ENCODE data around the gene MSI2.

The MSI2 gene

DNA sequence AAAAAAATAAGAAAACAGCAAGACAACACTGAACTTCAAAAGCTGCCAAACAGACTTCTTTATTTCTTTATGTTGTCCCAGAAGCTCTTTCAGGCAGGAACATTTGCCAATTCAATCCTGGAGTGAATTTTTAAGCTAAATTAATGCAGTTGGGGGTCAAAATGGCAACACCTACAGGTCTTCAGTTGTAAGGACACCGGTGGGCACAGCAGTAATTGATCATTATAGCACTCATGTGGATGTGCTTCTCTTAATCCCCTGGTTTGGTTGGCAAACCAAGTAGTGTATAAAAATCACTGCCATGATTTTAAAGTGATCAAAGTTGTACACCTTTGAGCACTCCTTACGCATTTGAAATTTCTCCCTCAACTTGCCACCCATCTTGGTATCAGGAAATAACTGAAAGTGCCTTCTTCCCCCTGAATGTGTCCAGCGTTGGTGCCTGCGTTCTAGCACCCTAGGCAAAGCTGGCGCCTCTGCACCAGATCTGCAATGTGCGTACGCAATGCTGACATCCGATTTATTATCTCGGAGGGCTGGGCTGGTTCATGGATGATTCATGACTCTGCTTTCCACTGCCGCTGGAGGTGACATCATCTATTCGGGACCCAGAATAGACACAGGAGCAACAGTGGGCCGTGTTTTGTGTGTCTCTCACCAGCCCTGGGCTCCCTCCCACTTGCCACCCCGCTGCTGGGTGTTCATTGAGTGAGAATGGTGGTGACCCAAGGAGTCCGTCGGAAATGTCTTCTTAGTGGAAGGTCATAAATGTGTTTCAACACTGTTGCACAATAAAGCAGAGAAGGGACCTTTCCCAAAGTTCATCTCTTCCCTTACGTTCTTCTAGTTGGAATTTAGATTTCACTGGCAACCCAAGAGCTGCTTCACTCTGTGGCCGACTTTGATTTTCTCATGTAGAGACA, 285.4 kb downstream of the MSI2 start:
- peak; percentile 71 for DNase-seq (ENCODE audit: low spot score)

DNA sequence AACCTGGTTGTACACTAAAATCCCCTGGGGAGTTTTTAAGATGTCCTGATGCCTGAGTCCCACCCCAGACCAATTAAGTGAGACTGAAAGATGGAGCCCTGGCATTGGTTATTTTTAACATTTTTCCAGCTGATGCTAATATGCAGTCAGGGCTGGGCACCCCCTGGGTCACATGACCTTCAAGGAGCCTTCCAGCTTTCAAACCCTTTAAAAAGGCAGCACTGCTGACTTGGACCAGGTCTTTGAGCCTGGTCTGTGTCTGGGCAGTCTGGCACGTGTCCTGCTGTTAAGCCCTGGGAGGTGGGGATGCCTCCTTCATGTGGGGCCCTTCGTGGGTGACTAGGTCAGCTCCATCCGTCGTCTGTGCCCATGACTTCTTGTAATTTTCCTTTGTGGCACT, 286.2 kb downstream of the MSI2 start:
- DNase-seq (ENCODE audit: low spot score): no peak

DNA sequence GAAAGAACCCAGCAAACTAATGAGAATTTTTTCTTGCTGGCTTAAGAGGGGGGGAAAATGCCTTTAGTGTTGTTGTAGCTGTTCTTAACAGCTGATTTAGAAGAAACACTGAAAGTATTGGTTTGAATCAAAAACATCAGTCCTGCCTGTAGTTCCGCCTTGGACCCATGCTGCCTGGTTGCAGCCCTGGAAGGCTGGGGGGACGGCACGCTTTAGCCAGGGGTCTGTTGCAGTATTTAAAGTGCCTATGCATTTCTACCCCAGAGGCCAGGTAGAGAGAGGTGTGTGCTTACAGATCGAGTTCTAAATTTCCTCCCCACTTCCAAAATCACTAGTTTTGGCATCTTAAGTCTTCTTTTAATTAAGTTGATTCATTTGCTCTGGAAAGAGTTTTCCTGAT, 286.9 kb downstream of the MSI2 start:
- DNase-seq (ENCODE audit: low spot score): no peak

DNA sequence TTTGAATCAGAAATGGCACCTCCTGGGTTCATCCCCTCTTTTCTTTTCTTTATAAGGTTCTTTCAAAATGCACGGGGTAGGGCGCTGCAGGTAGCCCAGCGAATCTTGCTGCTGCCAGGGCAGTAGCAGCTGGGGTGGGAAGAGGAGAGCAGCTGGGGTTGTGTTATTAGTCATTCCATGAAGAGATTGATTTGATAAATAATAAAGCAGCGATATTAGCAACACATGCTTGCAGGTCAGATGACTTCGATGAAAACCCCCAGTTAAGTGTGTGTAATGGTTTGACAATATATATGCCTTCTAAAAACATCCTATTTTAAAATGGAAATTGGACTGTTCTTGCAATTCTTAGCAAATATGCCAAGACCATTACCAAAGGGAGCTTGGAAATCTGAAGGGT, 288.1 kb downstream of the MSI2 start:
- DNase-seq (ENCODE audit: low spot score): no peak

DNA sequence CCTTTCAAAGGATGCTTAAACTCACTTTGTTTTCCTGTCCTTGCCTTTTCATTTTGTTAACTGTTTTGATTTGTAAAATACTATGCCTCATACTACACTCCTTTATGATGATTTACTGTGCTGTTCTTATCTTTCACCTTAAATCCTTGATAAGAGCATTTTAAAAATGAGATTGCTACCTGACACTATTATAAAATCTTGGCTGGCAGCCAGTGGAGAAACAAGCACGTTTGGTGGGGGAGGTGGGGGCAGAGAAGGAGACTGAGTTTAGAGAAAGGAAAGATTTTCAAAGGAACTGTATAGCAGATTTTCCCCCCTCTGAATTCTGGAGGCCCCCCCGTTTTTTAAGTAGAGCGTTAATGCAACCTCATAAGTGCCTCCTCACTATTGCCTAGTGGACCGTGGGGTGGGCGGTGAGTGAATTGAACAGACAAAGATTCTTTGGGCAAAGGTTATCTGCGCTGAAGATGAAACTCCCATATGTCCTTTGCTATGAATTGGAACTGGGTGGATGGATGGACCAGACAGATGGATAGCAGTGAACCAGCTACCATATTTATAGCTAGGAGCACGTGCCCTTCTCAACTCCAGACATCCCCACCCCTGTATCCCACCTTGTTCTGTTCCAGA, 288.6 kb downstream of the MSI2 start:
- no peak for DNase-seq (ENCODE audit: low spot score)

DNA sequence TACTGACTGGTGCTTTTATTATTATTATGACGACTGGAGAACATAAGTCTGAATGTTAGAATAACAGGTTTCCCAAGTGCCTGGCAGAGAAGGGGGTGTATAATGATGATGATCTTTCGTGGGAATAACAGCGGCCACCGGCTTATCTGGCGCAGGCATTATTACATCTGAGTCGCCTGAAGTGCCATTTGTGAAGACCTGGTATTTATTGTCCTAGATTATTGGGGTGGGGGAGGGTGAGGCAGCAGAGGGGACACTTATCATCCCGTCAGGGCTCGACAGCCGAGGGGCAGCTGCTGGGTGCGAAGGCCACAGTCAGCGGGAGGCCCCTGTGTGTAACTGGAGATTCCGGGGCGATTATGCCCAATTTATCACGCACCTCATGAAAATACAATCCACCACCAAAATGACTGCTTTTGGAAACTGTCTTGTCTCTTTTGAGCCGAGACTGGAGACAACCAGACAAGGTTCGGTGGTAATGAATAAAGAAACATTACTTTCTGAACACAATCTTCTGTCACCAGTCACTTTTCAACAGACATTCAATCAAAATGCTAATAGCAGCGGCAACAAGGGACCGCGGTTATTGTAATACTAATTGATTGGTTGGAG, 289.5 kb downstream of the MSI2 start:
- no peak for DNase-seq (ENCODE audit: low spot score)

DNA sequence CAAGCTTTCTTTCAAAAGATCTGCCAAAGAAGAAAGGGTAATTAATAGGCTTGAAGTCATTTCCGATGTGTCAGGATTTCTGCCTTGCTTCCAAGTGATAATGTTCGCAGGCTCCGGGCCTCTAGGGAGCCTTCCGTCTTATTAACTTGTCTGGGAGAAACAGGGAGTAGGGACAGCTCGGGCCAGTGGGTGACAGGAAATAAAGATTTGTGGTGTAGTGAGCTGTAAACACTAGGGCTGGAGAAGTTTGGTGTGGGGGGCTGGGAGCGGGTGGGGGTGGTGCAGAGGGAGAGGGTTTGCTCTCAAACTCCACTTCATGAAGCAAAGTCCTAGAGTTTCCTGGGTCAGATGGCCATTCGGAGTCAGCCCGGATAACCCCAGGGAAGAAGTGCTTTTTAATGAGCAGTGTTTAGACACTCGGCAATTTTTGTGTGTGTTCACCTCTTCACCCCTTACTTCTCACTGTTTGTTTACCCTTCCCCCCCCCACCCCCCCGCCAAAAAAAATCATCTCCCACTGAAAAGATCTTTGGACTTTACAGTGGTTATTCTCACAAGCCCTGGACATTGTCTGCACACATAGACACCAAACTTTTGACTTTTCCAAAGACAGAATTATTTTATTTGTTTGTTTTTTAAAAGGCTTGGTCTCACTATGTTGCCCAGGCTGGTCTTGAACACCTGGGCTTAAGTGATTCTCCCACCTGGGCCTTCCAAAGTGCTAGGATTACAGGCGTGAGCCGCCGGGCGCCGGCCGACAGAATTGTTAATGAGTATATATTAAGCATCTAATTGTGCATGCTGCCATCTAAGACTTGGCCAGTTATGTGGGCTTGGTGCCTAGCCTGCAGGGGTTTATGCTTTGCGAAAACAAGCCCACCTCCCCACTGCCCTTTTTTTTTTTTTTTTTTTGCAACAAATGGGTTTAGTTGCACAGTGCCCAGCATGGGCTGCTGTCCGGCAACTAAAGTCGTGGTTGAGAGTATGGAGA, 292.4 kb downstream of the MSI2 start:
- DNase-seq (ENCODE audit: low spot score): peak; percentile 46

DNA sequence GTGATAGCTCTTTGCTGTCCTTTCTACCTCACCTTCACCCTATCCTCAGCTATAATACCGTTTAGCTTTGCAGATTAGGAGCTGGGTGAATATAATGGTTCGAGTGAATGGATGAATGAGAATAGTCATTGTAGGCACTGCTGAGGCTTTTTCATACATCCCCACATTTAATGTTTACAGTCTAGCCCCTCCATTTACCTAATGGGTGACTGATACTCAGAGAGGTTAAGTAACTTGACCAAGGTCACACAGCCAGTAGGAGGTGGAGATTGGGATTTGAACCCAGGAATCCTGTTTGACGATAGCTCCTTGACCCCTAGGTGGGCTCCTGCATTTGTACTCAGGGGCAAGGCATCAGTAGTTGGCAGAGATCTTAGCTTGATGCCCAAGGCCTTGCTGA, 293.1 kb downstream of the MSI2 start:
- DNase-seq (ENCODE audit: low spot score): no peak

DNA sequence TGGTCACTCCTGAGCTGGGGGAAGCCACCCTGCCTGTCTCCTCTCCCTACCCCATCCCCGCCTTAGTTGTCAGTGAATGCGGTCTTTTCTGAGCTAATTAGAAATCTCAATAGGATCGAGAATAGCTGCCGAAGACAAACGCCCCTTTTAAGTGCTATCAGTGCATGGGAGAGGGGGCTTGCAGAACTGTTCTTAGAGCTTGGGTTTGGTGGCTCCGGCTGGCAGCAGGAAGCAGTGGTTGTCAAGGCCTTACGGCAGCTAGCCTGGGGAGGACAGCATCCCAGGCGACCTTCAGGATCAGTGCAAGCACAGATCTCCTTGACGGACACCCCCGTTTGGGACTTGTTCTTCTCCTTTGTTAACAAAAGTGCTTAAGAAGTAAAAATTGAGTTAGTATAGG, 293.7 kb downstream of the MSI2 start:
- no peak for DNase-seq (ENCODE audit: low spot score)

DNA sequence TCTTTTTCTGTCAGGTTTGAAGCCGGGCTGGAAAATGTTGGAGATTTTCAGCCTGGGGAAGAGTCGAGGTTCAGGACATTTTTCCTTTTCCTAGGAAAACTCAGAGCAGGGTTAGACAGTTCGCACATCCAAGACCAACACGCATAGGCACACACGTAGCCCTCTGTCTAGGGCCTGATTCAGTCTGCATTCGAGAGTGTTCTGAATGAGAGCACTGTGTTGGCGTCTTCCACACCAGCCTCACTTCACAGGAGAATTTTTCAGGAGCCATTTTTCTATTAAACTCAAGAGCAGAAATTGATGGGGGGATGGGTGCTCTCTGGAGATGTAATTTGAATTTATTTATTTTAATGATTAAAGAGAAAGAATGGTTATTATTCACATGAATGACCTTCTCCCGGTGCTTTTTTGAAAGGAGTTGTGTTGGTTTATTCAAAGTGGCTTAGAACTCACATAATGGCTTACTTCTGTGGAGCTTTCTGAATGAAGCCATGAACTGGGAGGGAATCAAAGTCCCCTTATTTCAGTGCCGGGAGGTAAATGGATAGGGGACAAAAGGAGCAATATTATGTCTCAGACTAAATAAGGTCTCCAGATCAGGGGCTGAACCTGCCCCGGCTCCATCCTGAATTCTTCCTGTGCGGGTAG, 294.5 kb downstream of the MSI2 start:
- no peak for DNase-seq (ENCODE audit: low spot score)

DNA sequence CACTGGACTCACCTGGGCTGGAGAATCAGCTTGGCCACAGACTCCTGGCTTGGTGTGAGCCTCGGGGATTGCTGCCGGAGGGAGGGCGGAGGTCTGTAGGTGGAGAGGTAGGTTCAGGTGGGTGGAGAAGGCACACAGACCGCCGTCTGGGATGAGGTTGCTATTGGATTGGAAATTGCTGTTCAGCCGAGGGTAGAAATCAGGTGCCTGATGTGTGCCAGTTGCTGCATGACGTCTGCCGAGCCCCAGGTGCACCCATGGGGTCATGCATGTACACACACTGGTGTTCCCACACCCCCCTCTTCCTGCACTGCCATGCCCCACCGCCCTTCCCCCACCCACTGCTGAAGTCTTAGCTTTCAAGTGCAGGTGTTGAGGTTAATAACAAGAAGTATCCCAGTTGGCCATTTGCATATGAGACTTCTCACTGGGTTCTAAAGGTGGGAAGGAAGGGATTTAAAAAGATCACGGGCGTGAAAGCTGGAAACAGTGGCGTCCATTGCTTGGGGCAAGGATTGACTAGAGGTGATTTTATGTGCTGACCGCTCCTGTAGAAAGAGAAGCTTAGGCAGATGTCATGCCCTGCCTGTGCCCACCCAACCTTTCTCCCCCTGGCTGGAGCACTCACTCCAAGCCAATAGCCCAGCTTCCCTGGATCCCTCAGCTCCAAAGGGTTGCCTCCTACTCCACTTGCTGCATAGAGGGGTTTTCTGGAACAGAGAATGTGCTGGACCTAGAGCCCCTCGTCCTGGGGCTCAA, 295.2 kb downstream of the MSI2 start:
- DNase-seq (ENCODE audit: low spot score): no peak

DNA sequence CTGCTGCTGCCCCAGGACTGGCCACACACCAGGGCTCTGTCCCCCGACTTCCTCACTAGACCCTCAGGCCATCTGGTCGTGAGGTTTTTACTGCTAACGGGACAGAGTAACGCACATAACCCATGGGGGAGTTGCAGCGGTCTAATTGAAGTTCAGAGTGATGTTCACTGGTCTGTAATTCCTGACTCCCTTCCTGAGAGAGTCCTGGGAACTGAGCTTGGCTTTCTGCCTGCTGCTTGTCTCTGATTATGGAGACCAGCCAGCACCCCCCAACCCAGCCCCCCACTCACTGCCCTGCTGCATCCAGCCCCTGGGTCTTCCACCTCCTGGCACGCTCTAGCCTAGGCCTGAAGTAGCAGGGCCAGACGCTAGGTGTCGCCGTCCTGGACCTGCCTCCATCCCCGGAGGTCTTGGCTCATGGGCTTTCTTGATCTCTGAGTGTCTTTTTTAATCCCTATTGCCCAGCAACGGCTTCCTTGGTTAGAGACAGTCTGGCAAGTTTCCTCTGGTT, 295.8 kb downstream of the MSI2 start:
- DNase-seq (ENCODE audit: low spot score): peak; percentile 48

DNA sequence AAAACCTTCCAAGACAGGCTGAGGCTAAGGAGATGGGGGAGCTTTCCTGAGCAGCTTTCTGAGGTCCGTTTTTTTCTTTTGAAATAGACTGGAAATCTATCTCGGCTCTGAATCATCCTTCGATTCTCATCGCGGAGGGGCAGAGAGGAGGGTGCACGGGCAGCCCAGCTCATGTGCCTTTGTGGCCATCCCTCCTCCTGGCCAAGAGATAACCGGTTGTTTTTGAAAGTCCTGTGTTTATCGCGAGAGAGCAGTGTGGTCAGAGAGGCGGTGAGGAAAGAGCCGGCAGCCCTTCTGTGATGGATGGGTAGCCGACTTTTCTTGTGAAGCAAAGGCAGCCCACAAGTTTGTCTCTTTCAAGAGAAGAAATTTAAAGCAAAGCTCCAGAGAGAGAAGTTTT, 297.2 kb downstream of the MSI2 start:
- DNase-seq (ENCODE audit: low spot score): no peak

DNA sequence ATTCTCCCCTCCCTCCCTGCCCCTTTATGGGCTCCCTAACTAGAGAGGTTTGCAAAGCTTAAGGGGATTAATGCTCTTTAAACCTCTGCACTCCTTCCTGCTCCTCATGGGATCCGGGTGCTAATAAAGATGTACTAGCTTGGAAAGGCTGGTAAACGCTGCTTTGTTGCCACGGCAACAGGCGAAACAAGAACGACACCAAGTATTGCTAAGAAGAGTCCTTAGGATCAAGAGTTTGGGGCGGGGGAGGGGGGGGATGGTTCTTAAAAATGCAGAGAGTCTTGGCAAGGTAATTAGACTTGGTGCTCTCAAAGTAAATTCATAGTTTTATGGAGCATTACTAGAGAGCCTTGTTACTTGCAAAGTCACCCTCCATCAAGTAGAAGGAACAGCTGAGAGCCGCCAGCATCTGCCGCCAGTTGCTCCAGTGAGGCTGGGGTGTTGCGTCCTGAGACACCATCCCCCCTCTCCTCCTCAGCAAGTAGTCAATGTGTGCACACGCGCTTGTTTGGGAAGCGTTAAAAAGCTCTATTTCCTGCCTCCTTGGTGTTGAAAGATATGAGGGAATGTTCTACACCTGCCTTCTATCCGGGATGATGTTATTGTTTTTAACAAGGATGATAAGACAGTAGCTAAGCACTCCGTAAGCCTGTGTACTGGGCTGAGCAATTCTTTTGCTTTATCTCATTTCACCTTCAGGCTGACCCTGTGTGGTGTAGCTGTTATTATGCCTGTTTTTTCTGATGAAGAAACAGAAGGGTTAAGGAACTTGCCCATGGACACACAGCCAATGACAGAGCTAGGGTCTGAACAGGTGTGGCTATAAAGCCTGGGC, 297.9 kb downstream of the MSI2 start:
- DNase-seq (ENCODE audit: low spot score): no peak

DNA sequence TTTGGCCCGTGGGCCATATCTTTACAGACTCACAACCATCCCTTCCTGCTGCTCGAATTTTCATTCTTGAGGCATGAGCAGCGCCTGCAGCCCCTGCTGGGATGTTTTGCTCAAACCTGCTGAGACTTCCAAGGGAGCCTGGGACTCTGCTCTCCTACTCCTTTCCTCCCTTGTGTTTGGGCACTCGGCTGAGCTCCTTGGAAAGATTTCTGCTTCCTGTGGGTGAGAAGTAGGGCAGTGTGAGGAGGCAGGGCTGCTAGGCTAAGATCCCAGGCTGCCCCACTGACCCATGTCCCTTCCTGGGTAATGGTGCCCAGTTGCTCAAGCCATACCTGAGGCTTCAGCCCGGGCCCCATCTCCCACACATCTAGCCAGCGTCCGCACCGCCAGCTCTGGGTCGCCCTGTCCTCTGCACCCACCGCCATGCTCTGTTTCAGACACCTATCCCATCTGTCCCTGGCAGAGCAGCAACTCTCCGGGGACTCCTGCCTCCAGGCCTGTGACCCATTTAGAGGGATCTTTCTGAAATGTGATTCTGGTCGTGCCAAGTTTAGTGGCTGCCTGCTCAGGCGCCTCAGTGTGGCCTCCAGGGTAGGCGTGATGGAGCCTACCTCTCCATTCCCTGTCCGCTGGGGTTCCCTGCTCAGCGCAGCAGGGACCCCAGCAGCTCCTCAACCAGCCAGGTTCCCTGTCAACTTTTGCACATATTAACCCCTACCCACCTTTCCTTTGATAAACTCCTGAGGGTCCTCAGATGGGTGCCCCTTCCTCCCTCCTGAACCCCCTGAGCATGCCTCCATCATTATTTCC, 298.7 kb downstream of the MSI2 start:
- DNase-seq (ENCODE audit: low spot score): no peak

DNA sequence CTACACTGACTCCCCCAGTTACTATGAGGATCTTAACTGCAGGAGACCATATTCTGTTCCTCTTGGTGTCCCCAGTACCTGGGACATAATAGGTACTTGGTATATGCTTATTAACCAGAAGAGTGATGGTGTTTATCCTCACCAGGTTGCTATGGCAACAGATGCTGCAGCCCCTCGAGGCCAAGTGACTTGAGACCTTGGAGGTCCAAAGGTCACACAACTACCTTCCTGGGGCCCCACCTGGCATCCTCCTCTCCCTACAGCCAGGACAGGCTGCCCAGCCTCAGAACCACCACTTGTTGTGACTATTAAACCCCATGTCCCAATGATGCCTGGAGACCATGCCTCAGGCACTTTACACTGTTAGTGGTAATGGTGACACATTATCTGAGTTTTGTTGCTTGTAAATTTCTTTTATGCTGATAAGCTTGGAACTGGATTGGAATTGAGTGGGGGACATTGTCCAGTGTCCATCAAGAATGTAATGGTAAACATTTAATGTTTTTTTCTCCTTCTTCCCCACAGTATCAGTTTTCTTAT, 299.4 kb downstream of the MSI2 start:
- no peak for DNase-seq (ENCODE audit: low spot score)

DNA sequence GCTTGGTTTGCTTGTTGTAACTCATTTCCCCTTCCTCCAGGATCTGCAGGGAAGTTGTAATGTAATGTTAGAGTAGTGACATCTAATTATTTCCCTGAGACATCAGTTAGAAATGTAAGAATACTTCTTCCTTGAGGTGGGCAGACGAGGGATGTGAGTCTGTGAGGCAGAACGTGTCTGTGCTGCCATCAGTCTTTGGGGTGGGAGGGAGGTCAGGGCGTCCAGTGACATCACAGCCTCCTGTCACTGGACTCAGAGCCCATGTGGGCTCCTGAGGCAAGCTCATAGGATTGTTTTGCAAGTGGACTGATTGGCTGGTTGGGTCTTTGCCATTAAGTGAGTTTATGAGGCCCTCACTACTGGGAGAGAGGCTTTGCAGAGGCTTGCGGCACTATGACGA, 300.0 kb downstream of the MSI2 start:
- DNase-seq (ENCODE audit: low spot score): no peak

DNA sequence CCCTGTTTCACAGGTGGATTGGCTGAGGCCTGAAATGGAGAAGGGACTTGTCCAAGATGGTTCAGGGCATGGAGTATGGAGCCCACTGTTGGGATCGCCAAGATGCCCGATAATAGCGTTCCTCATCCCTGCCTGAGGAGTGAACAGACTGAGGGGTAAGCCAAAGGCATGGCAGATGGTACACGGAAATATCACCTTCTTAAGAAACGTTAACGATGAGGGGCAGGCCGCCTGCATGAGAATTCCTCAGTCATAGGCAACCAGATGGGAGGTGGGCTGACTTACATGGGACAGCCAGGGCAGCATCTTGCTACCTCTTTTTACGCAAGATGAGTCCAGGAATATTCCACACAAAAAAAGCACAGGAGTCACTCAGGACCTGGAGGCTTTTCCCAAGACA, 300.7 kb downstream of the MSI2 start:
- DNase-seq (ENCODE audit: low spot score): no peak
